HG03378 (cell line): Measurements from ENCODE around the gene NMNAT3.

Experiments
- ATAC-seq: cut with Tn5 transposase; IDR thresholded peaks from one replicate; pipeline ENCODE4 v1.9.1; 2021; ENCODE audit warnings: mild to moderate bottlenecking, moderate library complexity; ENCODE audit not compliant: unreplicated experiment

NMNAT3 gene

DNA sequence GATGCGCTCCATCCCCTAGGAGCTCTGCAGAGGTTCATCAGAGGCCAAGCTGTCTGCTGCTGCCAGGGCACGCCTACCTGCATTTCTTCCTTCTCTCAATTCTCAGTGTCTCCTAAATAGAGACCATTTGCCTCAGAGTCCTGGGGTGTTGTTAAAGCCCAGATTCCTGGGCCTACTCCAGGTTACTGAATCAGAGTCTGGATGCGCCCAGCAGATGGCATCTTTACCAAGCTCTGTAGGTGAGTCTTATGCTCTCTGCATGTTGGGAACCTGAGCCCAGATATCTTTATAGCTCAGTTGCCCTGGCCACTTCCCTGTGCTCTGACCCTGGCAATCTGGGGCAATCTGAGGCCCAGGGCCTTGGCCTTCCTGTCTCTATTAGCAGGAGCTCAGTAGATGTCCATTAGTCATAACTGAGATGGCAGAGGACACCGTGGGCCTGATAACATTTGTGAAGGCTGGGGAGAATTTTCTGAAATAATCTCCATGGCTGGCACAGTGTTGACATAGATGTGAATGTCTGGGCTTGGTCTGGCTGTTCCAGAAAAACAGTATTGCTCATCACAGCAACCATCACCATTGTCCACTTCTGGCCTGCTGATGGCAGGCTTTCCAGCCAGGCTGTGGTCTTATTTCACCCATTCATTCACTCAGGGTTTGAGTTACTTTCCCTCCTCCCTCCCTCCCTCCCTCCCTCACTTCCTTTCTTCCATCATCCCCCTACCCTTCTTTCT is 125.0 kb downstream of the NMNAT3 start:
- ATAC-seq = no peak

DNA sequence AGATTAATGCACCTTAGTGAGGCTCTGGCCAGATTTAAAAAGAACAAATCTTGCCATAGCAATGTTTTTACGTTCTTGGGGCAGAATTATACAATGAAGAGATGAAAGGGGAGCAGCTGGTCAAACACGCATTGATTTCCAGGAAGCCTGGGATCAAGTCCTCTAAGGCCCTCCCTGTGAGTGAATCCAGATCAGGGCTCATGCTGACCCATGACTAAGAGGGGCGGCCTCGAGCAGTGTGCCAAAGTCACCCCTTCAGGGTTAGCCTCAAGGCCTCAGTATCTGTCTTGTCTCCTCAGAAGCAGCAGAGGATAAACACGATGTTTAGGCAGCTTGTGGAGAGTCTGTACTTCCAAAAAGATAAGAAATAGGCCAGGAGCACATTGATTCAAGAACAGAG is 129.0 kb downstream of the NMNAT3 start:
- no peak for ATAC-seq

DNA sequence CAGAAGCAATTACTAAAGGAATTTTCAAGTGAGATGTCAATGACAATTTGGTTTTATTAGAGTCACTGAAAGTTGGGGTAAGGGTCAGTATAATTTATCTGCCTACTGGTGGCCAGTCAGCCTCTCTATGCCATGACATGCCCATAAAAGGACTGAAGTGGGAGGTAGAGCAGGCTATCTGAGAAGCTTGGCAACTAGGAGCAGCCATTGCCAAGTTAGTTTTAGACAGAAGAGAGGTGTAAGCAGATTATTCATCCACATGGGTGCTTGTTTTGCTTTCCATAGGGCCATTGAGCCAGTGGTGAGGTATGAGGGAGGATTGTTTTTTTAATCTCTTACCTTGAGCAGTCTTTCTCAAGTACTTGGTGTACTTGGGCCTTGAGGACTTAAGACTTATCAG is 130.1 kb downstream of the NMNAT3 start:
- ATAC-seq = no peak

GRCh38 chr3:139546772-139547171 is 131.0 kb downstream of the NMNAT3 start:
- ATAC-seq = no peak

DNA sequence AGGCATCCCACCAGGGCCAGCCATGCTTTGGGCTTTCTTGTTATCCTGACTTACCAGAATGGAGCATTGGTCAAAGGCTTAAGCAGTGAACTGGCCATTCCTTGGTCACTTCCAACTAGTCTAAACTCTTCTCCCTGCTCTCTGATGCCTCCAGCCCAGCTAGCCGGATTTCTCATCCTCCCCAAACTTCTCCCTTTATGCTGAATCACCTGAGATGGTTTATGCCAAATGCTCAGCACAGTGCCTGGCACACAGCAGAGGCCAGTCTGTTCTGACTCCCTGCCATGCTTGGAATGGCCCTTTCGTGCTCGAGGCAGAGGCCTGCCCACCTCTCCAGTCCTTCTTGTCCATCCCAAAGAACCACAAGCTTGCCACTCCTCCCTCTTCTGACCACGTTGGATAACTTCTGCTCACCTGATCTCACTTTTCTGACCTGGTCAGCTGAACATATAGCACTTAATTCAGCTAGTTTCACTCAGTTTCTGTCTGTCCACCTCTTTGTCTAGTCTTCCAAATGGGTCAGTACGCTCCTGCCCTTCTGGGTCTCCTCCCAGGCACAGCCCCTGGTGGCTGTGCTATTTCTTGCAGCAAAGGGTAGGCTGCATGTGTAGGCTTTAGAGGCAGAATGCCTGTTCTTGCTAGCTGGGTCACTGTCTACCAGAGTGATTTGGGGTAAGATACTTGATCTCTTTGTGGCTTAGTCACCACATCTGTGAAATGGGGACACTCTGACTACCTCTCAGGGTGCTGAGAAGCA is 136.1 kb downstream of the NMNAT3 start:
- ATAC-seq = no peak

- no peak for ATAC-seq
Observed at GRCh38 chr3:139540651-139541531, 136.9 kb downstream of the NMNAT3 start.

DNA sequence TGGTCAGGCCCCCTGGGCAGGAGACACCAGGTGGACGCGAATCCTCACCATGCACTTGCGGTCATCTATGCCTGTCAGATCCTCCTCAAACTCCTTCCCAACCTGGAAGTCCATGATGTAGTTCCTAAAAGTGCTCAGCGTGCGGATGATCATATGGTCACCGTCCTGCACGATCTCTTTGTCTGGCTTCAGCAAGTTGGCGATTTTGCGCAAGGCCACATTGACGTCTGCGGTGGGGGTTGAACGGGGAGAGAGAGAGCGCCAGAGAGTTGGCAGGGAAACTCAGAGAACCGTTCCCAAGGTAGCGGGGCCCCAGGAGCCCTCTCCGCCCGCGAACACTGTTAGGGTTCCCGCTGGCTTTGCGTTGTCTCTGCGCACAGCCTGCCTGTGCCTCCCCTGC is 139.0 kb downstream of the NMNAT3 start:
- ATAC-seq = no peak

DNA sequence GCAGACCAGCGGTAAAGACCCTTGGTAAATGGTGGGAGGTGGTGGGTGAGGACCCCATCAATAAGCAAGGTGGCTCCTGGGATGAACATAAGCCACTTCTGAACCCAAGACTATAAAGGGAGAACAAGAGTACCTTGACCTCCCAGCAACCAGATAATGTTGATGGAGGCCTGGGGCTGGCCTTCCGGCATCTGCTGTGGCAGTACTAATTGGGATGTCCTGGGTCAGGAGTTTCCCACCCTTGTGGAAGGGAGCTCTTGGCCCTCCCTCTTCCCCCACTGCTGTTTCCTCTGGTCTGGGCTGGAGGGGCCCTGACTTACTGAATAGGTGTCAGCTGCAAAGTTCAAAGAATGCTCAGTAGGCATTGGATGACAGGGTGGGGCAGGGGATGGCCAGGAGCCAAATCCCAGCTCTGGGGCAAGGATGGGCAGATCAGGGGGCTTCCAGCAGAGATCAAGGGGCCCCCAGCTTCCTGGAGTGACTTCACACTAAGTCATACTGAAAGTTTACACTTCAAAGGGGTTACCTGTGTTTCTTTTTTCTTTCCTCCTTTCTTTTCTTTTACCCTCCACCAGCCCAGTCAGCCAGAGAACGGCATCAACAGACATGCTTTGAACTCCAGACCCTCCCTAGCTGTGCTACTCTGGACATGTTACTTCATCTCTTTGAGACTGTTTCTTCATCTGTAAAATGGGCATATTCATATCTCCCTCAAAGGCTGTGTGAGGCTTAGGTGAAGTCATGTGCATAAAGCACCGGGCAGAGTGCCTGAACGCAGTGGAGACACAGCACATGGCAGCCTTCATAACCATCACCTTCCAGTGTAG is 139.8 kb downstream of the NMNAT3 start:
- ATAC-seq = no peak

- ATAC-seq = no peak
Observed at GRCh38 chr3:139537361-139537760, 140.4 kb downstream of the NMNAT3 start.

DNA sequence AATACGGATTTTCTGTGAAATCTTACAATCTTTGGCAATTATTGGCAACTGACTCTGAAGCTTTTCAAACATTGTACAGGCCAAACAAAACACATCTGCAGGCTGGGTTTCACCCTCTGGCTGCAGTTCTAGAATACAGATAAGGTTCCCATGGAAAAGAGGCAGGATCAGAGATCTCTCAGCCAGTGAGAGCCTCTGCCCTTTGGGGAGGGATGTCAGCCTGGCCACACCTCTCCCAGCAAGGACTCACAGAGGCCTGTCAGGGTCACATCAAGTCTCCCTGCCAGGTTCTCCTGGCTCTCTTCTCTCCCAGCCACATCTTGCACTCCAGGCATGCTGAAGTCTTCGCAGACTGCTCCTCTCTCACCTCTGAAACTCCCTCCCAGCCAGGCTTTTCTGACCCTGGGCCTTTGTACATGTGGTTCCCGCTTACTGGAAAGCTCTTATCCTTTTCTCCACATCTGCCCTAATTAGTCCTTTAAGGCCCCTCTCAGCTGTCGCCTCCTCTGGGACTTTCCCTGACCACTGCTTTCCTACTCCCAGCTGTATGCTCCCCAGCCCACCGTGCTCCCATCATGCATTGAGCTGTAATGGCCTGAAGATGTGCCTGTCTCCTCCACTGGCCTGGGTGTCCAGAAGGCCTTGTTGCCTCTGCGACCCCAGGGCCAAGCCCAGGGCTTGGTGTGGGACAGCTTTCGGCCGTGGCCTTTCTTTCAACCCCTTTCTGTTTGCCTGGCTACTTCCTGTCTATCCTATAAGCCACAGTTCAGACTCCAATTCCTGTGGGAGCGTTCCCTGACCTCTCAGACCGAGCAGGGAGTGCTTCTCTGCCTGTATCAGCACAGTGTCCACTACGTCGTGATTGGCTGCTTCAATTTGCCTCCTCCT is 142.5 kb downstream of the NMNAT3 start:
- no peak for ATAC-seq

GRCh38 chr3:139534455-139534812 is 143.3 kb downstream of the NMNAT3 start:
- peak; percentile 62 for ATAC-seq

- peak; percentile 47 for ATAC-seq
Observed at GRCh38 chr3:139533781-139534454, 143.9 kb downstream of the NMNAT3 start.

DNA sequence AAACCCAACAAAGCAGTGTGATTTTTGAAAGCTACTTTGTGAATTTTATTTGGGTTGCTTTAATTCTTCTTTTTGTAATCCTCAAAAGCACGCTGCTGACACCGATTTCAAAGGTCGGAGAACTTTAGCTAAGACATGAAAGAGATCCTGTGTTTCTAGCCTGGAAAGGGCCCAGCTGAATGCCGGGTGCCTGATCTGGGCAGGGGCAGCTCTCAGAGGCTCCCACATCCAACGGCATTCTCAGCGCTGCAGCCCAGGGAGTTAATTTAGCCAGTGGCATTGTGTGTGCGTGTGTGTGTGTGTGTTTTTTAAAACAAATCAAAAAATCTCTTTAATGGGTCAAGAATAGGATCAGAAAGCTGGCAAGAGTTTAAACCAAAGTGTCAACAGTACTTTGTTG is 144.8 kb downstream of the NMNAT3 start:
- no peak for ATAC-seq

- ATAC-seq = no peak
Observed at GRCh38 chr3:139530717-139531116, 147.1 kb downstream of the NMNAT3 start.

DNA sequence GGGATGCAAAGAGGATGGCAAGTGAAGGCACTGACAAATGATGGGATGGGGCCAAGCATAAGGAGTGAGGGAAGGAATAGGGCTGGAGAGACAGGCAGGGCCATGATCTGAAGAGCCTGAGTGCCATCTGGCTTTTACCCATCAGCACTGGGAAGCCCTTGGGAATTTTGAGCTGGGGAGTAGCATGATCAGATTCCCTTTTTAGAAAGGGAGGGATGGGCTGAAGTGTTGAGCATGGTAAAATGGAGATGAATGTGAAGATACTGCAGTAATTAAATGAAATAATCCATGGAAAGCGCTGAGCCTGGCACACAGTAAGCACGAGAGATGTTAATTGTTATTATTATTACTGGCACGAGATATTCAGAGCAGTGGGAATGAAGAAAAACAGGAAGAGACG is 148.1 kb downstream of the NMNAT3 start:
- ATAC-seq = no peak

- no peak for ATAC-seq
Observed at GRCh38 chr3:139528924-139529323, 148.8 kb downstream of the NMNAT3 start.

GRCh38 chr3:139528281-139528680 is 149.5 kb downstream of the NMNAT3 start:
- no peak for ATAC-seq

- ATAC-seq = no peak
Observed at GRCh38 chr3:139527265-139527664, 150.5 kb downstream of the NMNAT3 start.

DNA sequence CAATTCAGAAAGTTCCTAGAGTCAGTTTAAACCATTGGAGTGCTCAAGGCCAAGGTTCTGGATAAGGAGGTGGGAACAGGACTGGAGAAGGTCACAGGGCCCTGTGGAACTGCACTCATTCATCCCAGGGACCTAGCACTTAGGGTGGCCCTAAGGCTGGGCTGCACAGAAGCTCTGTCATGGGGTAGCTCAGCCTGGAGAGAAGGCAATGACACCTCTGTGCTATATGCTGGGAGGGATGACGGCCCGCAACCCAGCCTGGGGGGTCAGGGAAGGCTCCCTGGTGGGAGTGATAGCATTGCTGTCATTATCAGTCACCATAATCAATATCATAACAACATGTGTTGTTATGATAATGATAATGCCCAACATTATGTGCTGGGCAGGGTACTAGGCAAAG is 151.6 kb downstream of the NMNAT3 start:
- no peak for ATAC-seq
